IMR-90 (cell line): Measurements from ENCODE around the gene EPHB1. TPM values are rescaled to one million over a fixed set of nuclear protein-coding genes. Genes with fewer than 3 reads are reported as not detected.

ENCODE experiments used
- ATAC-seq: fragments of 200-7000 bp; cut with Tn5 transposase; 2 replicates; pipeline ENCODE4 v1.9.1; 2020; ENCODE audit warnings: low read depth, mild to moderate bottlenecking, moderate library complexity
- BruUV-seq: library from RNA; stranded (reverse); fragments of 400-500 nt; replicated peaks from 2 replicates; lab custom pipeline; 2021; lab: Mats Ljungman, UMichigan
- CTCF ChIA-PET: fragments of 300-600 bp; formaldehyde crosslinking; extraction: SDS; loops from one replicate; lab custom pipeline; 2021; ENCODE audit warnings: antibody characterized with exemption; lab: Yijun Ruan, JAX
- POLR2A ChIA-PET: fragments of 300-600 bp; sonication (Branson Sonifier 250); formaldehyde crosslinking; loops from one replicate; lab custom pipeline; 2022; ENCODE audit warnings: antibody characterized with exemption; ENCODE audit not compliant: unreplicated experiment; lab: Charles Lee
- DNase-seq: peaks from one replicate; pipeline ENCODE4 v3.0.0; 2013
- H2AFZ ChIP-seq: replicated peaks from 2 replicates; pipeline ENCODE3; 2013; ENCODE audit warnings: low read length, mild to moderate bottlenecking; ENCODE audit not compliant: poor library complexity
- H2AK5ac ChIP-seq: 2 replicates; pipeline ENCODE4 v1.6.1; 2013; ENCODE audit warnings: low read depth, low read length, inconsistent platforms
- H2AK9ac ChIP-seq: replicated peaks from 2 replicates; pipeline ENCODE3; 2013; ENCODE audit warnings: mild to moderate bottlenecking, low read depth, low read length, moderate library complexity; ENCODE audit not compliant: poor library complexity
- H2BK120ac ChIP-seq: 2 replicates; pipeline ENCODE4 v1.6.1; 2013; ENCODE audit warnings: low read depth, low read length, inconsistent platforms
- H2BK15ac ChIP-seq: 3 replicates; pipeline ENCODE4 v1.6.1; 2013; ENCODE audit warnings: low read depth, low read length, inconsistent platforms
- H2BK20ac ChIP-seq: 2 replicates; pipeline ENCODE4 v1.6.1; 2013; ENCODE audit warnings: low read depth, mild to moderate bottlenecking, inconsistent platforms, low read length, moderate library complexity
- H2BK5ac ChIP-seq: 2 replicates; pipeline ENCODE4 v1.6.1; 2013; ENCODE audit warnings: mild to moderate bottlenecking, low read depth, low read length, inconsistent platforms; ENCODE audit not compliant: poor library complexity, severe bottlenecking
- H3K14ac ChIP-seq: replicated peaks from 2 replicates; pipeline ENCODE4 v1.6.1; 2013; ENCODE audit warnings: low read depth, low read length, inconsistent platforms
- H3K18ac ChIP-seq: 2 replicates; pipeline ENCODE4 v1.6.1; 2013; ENCODE audit warnings: low read depth, low read length, control low read depth
- H3K23ac ChIP-seq: 2 replicates; pipeline ENCODE4 v1.6.1; 2013; ENCODE audit warnings: low read depth, low read length, inconsistent platforms
- H3K27ac ChIP-seq: 2 replicates; pipeline ENCODE4 v1.5.1; 2013; ENCODE audit warnings: mild to moderate bottlenecking, control low read depth, low read length; ENCODE audit not compliant: insufficient read depth
- H3K27me3 ChIP-seq: 2 replicates; pipeline ENCODE4 v1.6.1; 2013; ENCODE audit warnings: low read length; ENCODE audit not compliant: control insufficient read depth, insufficient read depth
- H3K36me3 ChIP-seq: 2 replicates; pipeline ENCODE4 v1.6.1; 2013; ENCODE audit warnings: low read length, mixed read lengths; ENCODE audit not compliant: control insufficient read depth, insufficient read depth
- H3K4ac ChIP-seq: 2 replicates; pipeline ENCODE4 v1.6.1; 2013; ENCODE audit warnings: low read depth, low read length, inconsistent platforms
- H3K4me1 ChIP-seq: 2 replicates; pipeline ENCODE4 v1.6.1; 2013; ENCODE audit warnings: low read length, mixed read lengths; ENCODE audit not compliant: control insufficient read depth, insufficient read depth
- H3K4me2 ChIP-seq: 2 replicates; pipeline ENCODE4 v1.6.1; 2013; ENCODE audit warnings: low read depth, mild to moderate bottlenecking, control low read depth, low read length, moderate library complexity
- H3K4me3 ChIP-seq: 2 replicates; pipeline ENCODE4 v1.5.1; 2013; ENCODE audit warnings: low read depth, mild to moderate bottlenecking, control low read depth, low read length, moderate library complexity; ENCODE audit not compliant: insufficient read depth
- H3K56ac ChIP-seq: 2 replicates; pipeline ENCODE4 v1.6.1; 2013; ENCODE audit warnings: low read length, inconsistent platforms; ENCODE audit not compliant: insufficient read depth; ENCODE audit errors: extremely low read depth
- H3K79me1 ChIP-seq, 2 experiments: 2 replicates each; pipeline ENCODE4 v1.6.1; 2013; ENCODE audit warnings: low read length in 2 of 2, inconsistent platforms in 1 of 2, low read depth in 1 of 2
- H3K9ac ChIP-seq: 2 replicates; pipeline ENCODE4 v1.6.1; 2013; ENCODE audit warnings: low read depth, low read length, control low read depth
- H3K9me1 ChIP-seq: 2 replicates; pipeline ENCODE4 v1.6.1; 2013; ENCODE audit warnings: low read length, inconsistent platforms; ENCODE audit not compliant: insufficient read depth
- H3K9me3 ChIP-seq: 2 replicates; pipeline ENCODE4 v1.6.1; 2013; ENCODE audit warnings: low read length; ENCODE audit not compliant: control insufficient read depth, insufficient read depth
- H4K20me1 ChIP-seq: 2 replicates; pipeline ENCODE4 v1.6.1; 2013; ENCODE audit warnings: low read length, inconsistent platforms; ENCODE audit not compliant: insufficient read depth
- H4K5ac ChIP-seq: 2 replicates; pipeline ENCODE4 v1.6.1; 2013; ENCODE audit warnings: mild to moderate bottlenecking, low read depth, low read length, control low read depth
- H4K8ac ChIP-seq, 2 experiments: 2 replicates each; pipeline ENCODE4 v1.6.1; 2013; ENCODE audit warnings: low read depth in 2 of 2, low read length in 2 of 2, control low read depth in 1 of 2, inconsistent platforms in 1 of 2
- H4K91ac ChIP-seq: 2 replicates; pipeline ENCODE4 v1.6.1; 2013; ENCODE audit warnings: low read depth, low read length, inconsistent platforms; ENCODE audit not compliant: insufficient read depth
- BHLHE40 ChIP-seq: fragments of 150-350 bp; IDR thresholded peaks from 2 replicates; pipeline ENCODE4 v1.6.1; 2016; ENCODE audit warnings: mild to moderate bottlenecking, low read depth, low read length
- CEBPB ChIP-seq: IDR thresholded peaks from 2 replicates; pipeline ENCODE4 v1.6.1; 2012; ENCODE audit warnings: low read depth, low read length, improper control_type of control experiment
- CHD1 ChIP-seq: IDR thresholded peaks from 2 replicates; pipeline ENCODE4 v1.6.1; 2012; ENCODE audit warnings: low read depth, low read length, improper control_type of control experiment
- FOS ChIP-seq: fragments of 150-350 bp; IDR thresholded peaks from 2 replicates; pipeline ENCODE4 v1.6.1; 2016; ENCODE audit warnings: low read depth, low read length
- MAFK ChIP-seq: IDR thresholded peaks from 2 replicates; pipeline ENCODE4 v1.6.1; 2012; ENCODE audit warnings: low read depth, low read length, improper control_type of control experiment
- MAZ ChIP-seq: IDR thresholded peaks from 2 replicates; pipeline ENCODE4 v1.6.1; 2012; ENCODE audit warnings: low read depth, mild to moderate bottlenecking, low read length, improper control_type of control experiment, moderate library complexity, borderline replicate concordance
- MXI1 ChIP-seq: IDR thresholded peaks from 2 replicates; pipeline ENCODE4 v1.6.1; 2012; ENCODE audit warnings: low read depth, mild to moderate bottlenecking, low read length, moderate library complexity, borderline replicate concordance
- NFE2L2 ChIP-seq: fragments of 150-350 bp; IDR thresholded peaks from 2 replicates; pipeline ENCODE4 v1.6.1; 2016; ENCODE audit warnings: low read depth, mild to moderate bottlenecking, low read length
- POLR2A ChIP-seq: IDR thresholded peaks from 2 replicates; pipeline ENCODE4 v1.6.1; 2012; ENCODE audit warnings: mild to moderate bottlenecking, low read depth, low read length
- RAD21 ChIP-seq: IDR thresholded peaks from 2 replicates; pipeline ENCODE4 v1.6.1; 2012; ENCODE audit warnings: low read length, improper control_type of control experiment
- RFX5 ChIP-seq: IDR thresholded peaks from 2 replicates; pipeline ENCODE4 v1.8.0; 2012; ENCODE audit warnings: low read depth, mild to moderate bottlenecking, low read length, moderate library complexity
- SMC3 ChIP-seq: fragments of 150-350 bp; IDR thresholded peaks from 2 replicates; pipeline ENCODE4 v1.6.1; 2016; ENCODE audit warnings: low read depth, mild to moderate bottlenecking, antibody characterized with exemption, low read length, moderate library complexity
- WGBS, 2 experiments: methylation state at CpG; one replicate each; pipeline versions ENCODE4 v1.1.5 to v1.1.7; 2013; ENCODE audit warnings: missing lambda C conversion rate in 2 of 2; ENCODE audit not compliant: insufficient read length in 1 of 2; ENCODE audit errors: extremely low coverage in 2 of 2; 5-methylcytosine and 5-hydroxymethylcytosine counted together
- dilution Hi-C: fragments of 300-500 bp; cut with HindIII; formaldehyde crosslinking; loops from one replicate; pipeline ENCODE4 v1.14.3; 2018; ENCODE audit warnings: low sequenced_read_pairs; ENCODE audit not compliant: unreplicated experiment
- in situ Hi-C: fragments of 300-500 bp; cut with MboI; formaldehyde crosslinking; loops from 3 replicates; pipeline ENCODE4 v1.14.3; 2019; ENCODE audit warnings: low sequenced_read_pairs, inconsistent platforms, mixed read lengths
- intact Hi-C: fragments of 100-400 bp; cut with micrococcal nuclease; formaldehyde crosslinking; loops from 2 replicates; pipeline ENCODE4 v1.10.0; 2022
- polyA plus RNA-seq, 3 experiments: library from polyadenylated mRNA; depleted of rRNA; stranded (reverse); fragments of >200 nt; gene quantifications; 2 replicates each; pipeline ENCODE4 v1.2.3, GENCODE V29; 2012; ENCODE audit warnings: low replicate concordance in 1 of 3
- total RNA-seq: library from RNA; depleted of rRNA; stranded (reverse); fragments of >200 nt; gene quantifications from 2 replicates; pipeline ENCODE4 v1.2.3, GENCODE V29; 2012
- TF ChIP-seq, protein P1 (sequence below): fragments of 150-350 bp; IDR thresholded peaks from 2 replicates; pipeline ENCODE4 v1.6.1; 2017; ENCODE audit warnings: mild to moderate bottlenecking, antibody characterized with exemption, low read length, low read depth
- TF ChIP-seq, protein P2 (sequence below): fragments of 150-350 bp; IDR thresholded peaks from 2 replicates; pipeline ENCODE4 v1.6.1; 2016; ENCODE audit warnings: low read depth, mild to moderate bottlenecking, low read length, moderate library complexity, borderline replicate concordance
- TF ChIP-seq, protein P3 (sequence below): conservative IDR thresholded peaks from 2 replicates; pipeline ENCODE4 v1.5.1; 2012; ENCODE audit warnings: mild to moderate bottlenecking, low read depth, low read length, improper control_type of control experiment

EPHB1 gene
- total and polyA plus RNA-seq, 2 of the 4 experiments (the other 2 are of a cell fraction) = 0.17 to 0.36 TPM

DNA sequence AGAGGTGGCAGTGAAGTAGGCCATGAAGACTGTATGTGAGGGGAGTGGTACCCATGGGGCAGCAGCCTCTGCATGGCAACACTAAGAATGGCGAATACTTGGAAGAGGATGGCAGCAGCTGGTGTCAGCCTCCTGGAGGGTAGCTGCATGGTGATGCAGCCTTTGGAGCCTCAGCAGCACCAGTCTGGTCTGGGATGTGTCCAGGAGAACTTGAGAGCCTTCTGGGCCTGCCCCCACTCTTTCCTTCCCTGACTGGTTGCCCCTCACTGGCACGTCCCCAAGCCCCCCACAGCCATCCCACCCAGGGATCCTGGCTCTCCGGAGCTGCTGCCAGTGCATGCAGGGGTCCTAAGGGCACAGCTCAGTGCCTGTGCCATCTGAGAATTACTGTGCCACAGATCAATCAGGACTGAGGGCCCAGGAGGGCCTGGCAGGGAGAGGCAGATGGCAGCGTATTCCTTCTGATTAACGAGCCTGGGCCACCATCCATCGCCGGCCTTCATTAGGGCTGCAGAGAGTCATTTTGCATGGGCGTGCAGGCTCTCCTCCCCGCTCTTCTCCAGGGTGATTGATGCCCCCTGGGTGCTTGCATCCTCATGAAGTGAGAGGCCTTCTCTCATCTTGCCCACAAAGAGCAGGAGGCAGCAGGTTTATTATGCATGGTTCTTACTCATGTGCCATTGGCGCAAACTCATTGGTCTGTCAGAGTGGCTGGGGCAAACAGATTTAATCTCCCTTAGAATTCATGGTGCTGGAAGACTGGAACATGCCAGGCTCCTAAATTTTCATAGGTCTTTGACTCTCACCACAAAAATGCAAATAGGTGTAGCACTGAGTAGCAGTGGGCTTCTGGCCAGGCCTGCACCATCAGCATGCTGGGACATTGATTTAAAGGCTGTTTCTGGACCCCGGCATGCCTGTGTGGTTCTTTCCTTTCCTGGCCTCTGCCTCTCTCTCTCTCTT lies 116.8 kb downstream of the EPHB1 start:
- Histone ChIP-seq H3K79me1 (no peaks in the 10 kb centered on the region), H3K36me3 (no peaks in the 10 kb centered on the region), H4K91ac (no peak overlapping the region), H4K8ac (no peak overlapping the region), H3K4ac (no peak overlapping the region), H3K14ac (no peak overlapping the region), H3K18ac (no peak overlapping the region), H2AFZ (no peak overlapping the region), H3K27ac (no peak overlapping the region), H3K9me3 (no peaks in the 10 kb centered on the region), H2BK15ac (no peak overlapping the region), H3K4me3 (no peak overlapping the region), H3K4me1 (no peaks in the 10 kb centered on the region), H2BK120ac (no peak overlapping the region), H3K56ac (no peak overlapping the region), H3K27me3 (no peaks in the 10 kb centered on the region), H4K5ac (no peak overlapping the region), H2AK5ac (no peak overlapping the region), H2BK5ac (no peak overlapping the region), H2BK20ac (no peak overlapping the region), H3K23ac (no peak overlapping the region), H3K9me1 (no peaks in the 10 kb centered on the region), H3K4me2 (no peak overlapping the region), H3K9ac (no peak overlapping the region), H2AK9ac (no peak overlapping the region), H4K20me1 (no peaks in the 10 kb centered on the region)
- POLR2A ChIA-PET = no interaction called here
- in situ Hi-C loops = no loop called here
- WGBS, 2 experiments = 64% methylated on average over 6 of the region's 11 CpGs; no CpG with 5 or more reads in 1 of the 2 experiments
- no TSS peak for BruUV-seq
- intact Hi-C loops = no loop called here
- CTCF ChIA-PET = no interaction called here
- dilution Hi-C loops = no loop called here
- ATAC-seq (no peak), DNase-seq (no peak)
- no peak for TF ChIP-seq NFE2L2
- no peak for TF ChIP-seq CEBPB
- TF ChIP-seq CHD1 = no peak
- no peak for TF ChIP-seq MXI1
- TF ChIP-seq MAZ = no peak
- TF ChIP-seq POLR2A = no peak
- TF ChIP-seq, protein P1, sequence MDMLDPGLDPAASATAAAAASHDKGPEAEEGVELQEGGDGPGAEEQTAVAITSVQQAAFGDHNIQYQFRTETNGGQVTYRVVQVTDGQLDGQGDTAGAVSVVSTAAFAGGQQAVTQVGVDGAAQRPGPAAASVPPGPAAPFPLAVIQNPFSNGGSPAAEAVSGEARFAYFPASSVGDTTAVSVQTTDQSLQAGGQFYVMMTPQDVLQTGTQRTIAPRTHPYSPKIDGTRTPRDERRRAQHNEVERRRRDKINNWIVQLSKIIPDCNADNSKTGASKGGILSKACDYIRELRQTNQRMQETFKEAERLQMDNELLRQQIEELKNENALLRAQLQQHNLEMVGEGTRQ = no peak
- no peak for TF ChIP-seq SMC3
- TF ChIP-seq MAFK = no peak
- TF ChIP-seq, protein P2, sequence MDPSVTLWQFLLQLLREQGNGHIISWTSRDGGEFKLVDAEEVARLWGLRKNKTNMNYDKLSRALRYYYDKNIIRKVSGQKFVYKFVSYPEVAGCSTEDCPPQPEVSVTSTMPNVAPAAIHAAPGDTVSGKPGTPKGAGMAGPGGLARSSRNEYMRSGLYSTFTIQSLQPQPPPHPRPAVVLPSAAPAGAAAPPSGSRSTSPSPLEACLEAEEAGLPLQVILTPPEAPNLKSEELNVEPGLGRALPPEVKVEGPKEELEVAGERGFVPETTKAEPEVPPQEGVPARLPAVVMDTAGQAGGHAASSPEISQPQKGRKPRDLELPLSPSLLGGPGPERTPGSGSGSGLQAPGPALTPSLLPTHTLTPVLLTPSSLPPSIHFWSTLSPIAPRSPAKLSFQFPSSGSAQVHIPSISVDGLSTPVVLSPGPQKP = no peak
- no peak for TF ChIP-seq RFX5
- TF ChIP-seq BHLHE40 = no peak
- no peak for TF ChIP-seq RAD21
- no peak for TF ChIP-seq FOS
- TF ChIP-seq, protein P3, sequence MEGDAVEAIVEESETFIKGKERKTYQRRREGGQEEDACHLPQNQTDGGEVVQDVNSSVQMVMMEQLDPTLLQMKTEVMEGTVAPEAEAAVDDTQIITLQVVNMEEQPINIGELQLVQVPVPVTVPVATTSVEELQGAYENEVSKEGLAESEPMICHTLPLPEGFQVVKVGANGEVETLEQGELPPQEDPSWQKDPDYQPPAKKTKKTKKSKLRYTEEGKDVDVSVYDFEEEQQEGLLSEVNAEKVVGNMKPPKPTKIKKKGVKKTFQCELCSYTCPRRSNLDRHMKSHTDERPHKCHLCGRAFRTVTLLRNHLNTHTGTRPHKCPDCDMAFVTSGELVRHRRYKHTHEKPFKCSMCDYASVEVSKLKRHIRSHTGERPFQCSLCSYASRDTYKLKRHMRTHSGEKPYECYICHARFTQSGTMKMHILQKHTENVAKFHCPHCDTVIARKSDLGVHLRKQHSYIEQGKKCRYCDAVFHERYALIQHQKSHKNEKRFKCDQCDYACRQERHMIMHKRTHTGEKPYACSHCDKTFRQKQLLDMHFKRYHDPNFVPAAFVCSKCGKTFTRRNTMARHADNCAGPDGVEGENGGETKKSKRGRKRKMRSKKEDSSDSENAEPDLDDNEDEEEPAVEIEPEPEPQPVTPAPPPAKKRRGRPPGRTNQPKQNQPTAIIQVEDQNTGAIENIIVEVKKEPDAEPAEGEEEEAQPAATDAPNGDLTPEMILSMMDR = no peak
